Posterior vena cava (tissue), 2 donors: ENCODE results near the gene NANS. TPM values are rescaled to one million over a fixed set of nuclear protein-coding genes. Genes with fewer than 3 reads are reported as not detected.
"Not testable (repeated sequence)": the region's sequence is repeated elsewhere in the genome, so short reads cannot be mapped to it uniquely, and the experiment has no call there.

ENCODE experiments used
- DNase-seq: peaks from one replicate; pipeline ENCODE4 v3.0.0-alpha.2; 2020; ENCODE audit warnings: low spot score
- intact Hi-C, 2 donors: fragments of 100-400 bp; cut with DNase I; formaldehyde crosslinking; loops; one replicate each; pipeline versions ENCODE4 v1.14.1 to v1.14.2; 2022 to 2023
- long read RNA-seq, 2 donors: library from polyadenylated mRNA; unstranded; transcript quantifications; one replicate each; pipeline ENCODE4 v2.0.0, GENCODE V29; 2020 to 2021
- total RNA-seq, 2 donors: library from RNA; stranded (reverse); fragmentation: NEBNext Ultra II Directional; extraction: Animal tissue kit (Norgen Biotek cat#: 25700); gene quantifications; one replicate each; pipeline ENCODE4 v1.2.1, GENCODE V29; 2021
- donor health status: DM: yes; HTN: yes; CAD: no.
- donor health status: DM: yes; HTN: yes; CAD: no.

Gene NANS, protein sequence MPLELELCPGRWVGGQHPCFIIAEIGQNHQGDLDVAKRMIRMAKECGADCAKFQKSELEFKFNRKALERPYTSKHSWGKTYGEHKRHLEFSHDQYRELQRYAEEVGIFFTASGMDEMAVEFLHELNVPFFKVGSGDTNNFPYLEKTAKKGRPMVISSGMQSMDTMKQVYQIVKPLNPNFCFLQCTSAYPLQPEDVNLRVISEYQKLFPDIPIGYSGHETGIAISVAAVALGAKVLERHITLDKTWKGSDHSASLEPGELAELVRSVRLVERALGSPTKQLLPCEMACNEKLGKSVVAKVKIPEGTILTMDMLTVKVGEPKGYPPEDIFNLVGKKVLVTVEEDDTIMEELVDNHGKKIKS
- total RNA-seq = 10 to 100 TPM; 25.5 to 31.9 TPM
- long read RNA-seq, donor 1, transcript NANS-201 (6 exons, 1,170 nt) = major isoform, 14 of 23 reads
- long read RNA-seq, donor 1, partial matches to known transcripts = 7 of 23 reads
- long read RNA-seq, donor 1, other reads (novel, unspliced or antisense) = 1 of 23 reads
- long read RNA-seq, donor 2, transcript NANS-201 (6 exons, 1,170 nt) = major isoform, 94 of 109 reads
- long read RNA-seq, donor 2, partial matches to known transcripts = 6 of 109 reads
- long read RNA-seq, donor 2, other reads (novel, unspliced or antisense) = 9 of 109 reads

DNA sequence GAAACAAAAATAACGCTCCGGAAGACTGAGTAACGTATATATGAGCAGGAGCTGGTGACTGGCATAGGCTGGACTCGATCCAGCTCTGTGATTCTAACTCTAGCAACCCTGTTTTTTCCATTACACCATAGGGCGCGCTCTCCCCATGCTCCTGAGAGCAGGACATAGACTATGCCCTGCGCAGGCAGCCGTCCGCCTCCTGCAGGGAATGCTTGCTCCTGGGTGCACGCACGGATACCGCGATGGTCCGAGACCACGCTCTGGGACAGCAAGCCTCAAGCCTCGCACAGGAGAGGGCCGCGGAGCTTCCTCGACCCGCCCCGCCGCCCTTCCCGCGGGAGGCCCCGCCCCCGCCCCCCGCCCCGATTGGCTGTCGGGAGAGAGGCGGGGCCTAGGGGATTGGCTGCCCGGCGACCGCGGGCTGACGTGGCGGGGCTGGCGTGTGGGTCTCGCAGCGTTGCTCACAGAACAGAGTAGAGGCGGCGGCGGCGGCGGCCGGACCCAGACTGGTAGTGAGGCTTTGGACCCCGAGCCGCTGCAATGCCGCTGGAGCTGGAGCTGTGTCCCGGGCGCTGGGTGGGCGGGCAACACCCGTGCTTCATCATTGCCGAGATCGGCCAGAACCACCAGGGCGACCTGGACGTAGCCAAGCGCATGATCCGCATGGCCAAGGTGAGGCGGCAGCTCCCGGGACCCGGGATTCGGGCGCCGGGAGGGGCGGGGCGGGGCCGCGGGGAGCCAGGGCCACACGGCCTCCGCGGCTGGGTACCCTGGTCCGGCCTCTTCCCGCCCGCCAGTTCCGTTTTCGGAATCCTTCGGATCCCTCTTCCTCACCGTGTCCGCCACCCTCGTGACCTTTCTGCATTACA, at the start of gene NANS:
NANS (plus strand) TSS at position 464 of the 869 bp plus-strand sequence; CDS start at position 541, 77 bp downstream.
- intact Hi-C loops = loop anchor here in 1 of 2 donors (10.0 kb wide), 1 partner anchor 72 kb away; the partner anchor contains the start of gene ANP32B
- peak; percentile 98 for DNase-seq

DNA sequence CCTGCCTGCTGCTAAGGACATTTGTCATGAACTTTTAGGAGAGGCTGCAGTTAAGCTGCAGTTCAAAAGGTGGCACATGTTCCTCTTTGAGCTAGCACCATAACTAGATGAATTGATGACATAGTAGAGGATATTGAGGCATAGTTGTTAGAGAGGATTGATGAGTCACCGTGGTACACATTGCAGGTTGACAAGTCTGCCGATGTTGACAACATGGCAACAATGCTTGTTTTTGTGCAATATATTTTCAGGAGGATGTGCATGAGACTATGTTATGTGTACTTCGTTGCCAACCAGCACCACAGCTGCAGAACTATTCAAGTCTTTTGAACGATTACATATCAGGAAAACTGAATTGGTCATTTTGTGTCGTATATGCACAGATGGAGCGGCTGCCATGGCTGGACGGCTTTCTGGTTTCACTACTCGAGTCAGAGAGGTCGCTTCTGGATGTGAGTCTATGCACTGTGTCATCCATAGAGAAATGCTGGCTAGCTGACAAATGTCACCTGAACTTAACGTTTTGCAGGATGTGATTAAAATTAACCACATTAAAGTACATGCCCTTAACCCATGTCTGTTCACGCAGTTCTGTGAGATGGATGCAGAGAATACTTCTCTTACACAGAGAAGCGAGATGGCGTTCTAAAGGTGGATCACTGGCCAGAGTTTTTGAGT, 49.1 kb upstream of the NANS start:
- no peak for DNase-seq
- intact Hi-C loops = no loop called here

DNA sequence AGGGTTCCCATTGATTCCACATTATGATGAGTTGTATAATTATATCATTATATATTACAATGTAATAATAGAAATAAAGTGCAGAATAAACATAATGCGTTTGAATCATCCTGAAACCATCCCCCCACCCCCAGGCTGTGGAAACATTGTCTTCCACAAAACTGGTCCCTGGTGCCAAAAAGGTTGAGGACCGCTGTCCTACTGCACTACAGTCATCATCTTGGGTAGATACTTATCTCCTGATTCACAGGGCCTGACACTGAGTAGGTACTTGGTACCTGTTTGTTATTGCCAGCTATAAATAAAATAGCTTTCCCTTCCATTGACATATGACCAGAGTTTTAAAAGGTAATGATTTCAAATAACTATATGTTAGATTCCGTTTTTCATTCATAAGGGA, 47.8 kb upstream of the NANS start:
- intact Hi-C loops = no loop called here

DNA sequence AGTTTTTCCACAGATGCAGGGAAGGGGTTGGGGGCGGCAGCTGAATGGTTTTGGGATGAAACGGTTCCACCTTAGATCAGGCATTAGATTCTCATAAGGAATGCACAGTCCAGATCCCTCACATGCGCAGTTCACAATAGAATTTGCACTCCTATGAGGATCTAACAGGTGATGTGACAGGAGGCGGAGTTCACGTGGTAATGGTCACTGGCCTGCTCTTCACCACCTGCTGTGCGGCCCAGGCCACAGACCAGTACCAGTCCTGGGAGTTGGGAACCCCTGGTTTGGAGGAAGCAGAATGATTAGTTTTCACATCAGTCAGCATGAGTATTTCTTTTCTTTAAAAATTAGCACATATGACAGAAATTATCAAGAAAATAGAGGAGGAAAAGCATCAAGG, 47.1 kb upstream of the NANS start:
- intact Hi-C loops = no loop called here
- no peak for DNase-seq

More for the DNA sequence above, 47.8 kb upstream of the NANS start:
- DNase-seq = no peak

DNA sequence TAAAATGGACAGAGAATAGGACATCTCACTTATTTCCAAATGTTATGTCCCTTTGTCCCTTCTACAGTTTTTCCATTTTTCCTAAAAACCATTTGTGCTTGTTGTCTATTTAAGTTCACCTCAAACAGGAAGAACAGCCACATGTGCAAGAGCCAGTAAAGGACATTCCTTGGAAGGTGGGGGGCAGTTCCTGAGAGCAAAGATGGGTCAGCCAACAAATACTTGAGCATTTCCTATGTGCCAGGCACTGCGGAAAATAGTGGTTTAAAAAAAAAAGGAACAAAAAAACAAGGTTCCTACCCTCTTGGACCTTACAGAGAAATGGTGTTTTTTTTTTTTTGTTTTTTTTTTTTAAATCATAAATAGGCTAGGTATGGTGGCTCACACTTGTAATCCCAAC, 46.6 kb upstream of the NANS start:
- DNase-seq = no peak
- intact Hi-C loops = no loop called here

DNA sequence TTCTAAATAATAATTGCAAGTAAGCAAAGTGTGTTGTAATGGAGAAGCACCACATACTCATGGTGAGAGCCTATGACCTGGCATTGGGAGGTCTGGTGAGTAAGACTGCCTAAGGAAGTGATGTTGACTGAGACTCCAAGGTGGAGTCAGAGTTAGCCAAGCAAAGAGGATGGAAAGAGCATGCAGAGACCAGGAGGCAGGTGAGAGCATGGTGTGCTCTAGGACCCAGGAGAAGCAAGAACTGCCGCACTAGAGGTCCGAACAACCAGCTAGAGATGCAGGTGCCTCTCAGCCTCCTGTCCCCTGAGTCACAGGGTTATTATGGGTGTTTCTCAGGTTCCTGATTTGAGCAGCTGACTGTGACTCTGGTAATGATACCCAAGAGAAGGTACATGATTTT, 46.1 kb upstream of the NANS start:
- DNase-seq = no peak
- intact Hi-C loops = no loop called here

DNA sequence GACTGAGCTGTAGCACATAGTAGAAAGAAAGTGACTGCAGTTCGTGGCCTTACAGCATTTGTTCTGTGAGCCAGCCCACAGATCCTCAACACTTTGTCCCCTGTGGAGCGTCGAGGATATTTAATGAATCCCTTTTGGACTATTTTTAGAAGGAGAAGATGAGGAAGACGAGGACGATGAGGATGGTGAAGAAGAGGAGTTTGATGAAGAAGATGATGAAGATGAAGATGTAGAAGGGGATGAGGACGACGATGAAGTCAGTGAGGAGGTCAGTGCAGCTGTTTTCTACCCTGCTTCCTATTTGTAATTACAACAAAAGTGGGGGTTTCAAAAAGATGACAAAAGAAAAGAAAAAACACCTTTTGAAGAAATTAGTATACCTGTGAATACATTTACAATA, 45.4 kb upstream of the NANS start:
- intact Hi-C loops = no loop called here
- DNase-seq = no peak

DNA sequence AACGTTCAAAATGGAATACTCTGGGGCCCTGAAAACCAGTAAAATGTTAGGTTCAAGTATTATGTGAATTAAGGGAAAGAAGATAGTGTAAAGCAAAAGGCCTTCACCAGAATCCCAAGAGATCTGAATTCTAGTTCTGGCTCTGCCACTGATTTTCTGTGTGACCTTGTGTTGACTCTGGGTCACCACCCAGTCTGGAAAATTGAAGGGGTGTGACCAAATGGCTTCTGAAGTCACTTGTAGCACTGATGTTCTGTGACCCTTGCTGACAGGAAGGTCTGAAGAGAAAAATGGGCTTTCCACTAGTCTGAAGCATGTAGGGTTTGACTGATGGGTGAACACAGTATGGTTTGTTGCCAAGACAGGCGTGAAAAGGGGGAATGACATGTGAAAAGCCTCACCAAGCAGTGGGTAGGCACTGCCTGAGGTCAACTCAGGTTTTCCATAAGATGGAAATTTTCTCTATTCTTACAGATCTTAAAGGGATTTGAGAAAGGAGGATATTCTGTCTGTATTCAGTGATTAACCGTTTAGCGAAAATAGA, 40.3 kb upstream of the NANS start:
- intact Hi-C loops = no loop called here
- no peak for DNase-seq

DNA sequence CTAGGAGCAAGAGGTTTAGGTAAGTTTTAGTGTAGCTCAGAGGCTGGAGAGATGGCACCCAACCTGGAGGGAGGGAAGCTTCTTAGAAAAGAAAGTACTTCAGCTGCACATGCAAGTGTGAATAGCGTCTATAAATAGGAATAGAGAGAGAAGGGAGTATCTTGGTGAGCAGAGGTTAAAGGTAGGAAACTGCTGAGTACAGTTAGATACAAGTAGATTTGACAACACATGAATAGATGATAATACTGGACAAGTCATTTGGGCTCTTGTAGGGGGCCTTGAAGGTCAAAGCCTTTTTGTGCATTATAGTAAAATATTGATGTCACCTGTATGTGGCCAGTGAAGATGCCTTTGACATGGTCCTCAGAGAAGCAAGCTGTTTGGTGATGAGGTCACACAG, 39.2 kb upstream of the NANS start:
- intact Hi-C loops = no loop called here
- no peak for DNase-seq

DNA sequence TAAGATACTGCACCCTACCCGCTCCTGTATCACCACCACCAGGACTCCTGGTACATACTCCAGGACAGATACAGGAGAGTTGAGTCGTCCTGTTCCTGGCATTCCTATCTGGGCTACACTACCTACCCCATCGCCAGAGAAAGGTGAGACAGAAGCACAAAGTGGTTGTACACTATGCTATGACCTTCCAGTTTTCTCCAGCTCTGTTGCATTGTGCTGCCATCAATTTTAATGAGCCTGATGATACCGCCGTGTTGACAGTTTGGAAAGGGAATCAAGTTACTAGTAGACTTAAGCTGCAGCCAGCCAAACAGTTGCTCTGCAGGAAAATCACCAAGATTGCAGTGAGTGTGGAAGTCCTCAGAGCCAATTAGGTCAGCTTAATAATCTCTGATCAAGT, 38.2 kb upstream of the NANS start:
- intact Hi-C loops = no loop called here
- DNase-seq = no peak

DNA sequence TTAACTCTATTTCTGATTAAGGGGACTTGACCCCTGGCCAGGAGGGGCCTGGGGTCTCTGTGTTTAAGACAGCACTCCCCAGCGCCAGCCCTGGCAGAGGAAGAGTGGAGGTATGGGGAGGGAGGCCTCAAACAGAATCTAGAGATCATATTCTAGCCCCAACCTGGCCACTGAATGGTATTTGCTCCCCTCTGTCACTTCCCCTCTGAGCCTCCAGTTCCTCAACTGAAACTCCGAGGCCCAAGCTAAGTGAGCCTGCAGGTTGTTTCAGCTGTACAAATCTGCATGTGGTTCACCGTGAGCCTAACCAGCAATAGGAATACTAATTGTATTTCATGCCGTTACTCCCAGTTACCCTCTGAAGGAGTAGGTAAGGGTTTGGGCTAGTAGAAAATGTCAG, 37.4 kb upstream of the NANS start:
- intact Hi-C loops = no loop called here
- DNase-seq = no peak

DNA sequence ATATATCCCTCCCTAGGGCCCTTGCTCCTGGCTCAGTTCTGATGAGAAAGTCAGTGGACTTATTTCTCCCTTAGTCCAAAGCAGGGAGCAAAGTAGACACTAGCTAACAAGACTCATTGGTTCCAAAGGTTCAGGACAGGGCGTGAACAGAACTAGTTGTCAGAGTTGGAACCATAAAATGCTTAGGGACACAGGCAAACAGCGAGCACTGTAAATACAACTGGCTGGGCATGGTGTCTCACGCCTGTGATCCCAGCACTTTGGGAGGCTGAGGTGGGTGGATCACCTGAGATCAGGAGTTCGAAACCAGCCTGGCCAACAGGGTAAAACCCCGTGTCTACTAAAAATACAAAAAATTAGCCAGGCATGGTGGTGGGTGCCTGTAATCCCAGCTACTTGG, 36.7 kb upstream of the NANS start:
- intact Hi-C loops = loop anchor here in 1 of 2 donors (5.0 kb wide), 1 partner anchor 243 kb away; no protein-coding TSS in a partner anchor
- not testable (repeated sequence) for DNase-seq

DNA sequence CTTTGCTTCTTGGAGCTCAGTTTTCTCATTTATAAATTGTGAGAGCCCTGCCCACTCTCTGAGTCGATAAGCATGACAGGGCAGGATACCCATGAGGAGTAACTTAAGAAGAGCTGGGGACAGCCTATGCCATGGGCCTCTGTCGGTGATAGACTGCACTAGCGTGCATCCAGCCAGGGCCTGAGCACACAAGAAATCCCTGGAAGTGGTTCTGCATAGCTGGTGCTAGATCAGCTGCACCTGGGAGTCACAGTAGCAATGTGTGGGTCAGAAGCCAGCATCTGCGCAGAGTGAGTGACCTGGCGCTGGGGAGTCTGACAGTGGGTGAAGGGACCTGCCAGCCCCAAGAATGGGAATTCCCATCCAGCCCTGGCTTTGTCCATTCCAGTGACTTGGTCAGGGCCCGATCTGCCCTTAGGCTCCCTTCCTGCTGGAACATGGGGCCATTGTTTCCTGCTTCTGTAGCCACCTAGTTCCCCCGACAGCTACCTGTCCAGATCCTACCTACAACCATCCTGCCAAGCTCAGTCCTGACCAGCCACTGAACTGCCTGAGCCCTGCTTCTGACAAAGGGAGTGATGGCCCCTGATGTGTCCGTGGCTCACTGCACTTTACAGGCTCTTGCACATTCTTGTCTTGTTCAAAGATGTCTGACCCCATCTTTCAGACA, 35.9 kb upstream of the NANS start:
- no peak for DNase-seq
- intact Hi-C loops = loop anchor here in 1 of 2 donors (5.0 kb wide), 1 partner anchor 243 kb away; no protein-coding TSS in a partner anchor

DNA sequence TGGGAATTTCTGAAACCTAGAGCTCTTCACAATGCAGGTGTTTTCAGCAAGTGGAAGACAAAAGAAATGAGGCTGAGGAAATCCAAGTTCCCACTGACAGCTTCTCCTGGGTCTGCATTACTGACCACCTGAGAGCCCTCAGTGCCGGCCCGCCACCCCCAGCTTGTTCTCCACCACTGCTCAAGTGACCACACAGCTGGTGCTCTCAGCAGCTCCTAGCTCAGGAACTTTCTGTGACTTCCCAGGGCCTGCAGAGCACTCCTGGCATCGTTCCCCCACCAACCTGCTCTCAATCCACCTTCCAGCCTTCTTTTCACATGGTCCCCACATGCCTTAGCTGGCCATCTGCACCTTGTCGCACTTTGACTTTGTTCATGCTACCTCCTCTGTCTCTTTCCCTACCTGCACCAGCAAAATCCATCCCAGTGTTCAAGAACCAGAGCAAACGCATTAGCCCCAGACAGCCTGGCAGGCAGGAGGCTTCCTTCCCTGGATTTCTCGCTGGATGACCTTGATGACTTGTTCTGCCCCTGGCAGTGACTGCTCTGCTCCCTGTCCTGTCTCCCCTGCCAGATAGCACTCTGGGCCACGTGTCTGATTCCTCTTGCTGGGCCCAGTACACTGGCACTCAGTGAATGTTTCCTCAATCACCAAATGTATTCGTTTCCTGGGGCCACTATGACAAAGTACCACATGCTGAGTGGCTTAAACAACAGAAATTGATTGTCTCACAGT, 35.1 kb upstream of the NANS start:
- intact Hi-C loops = loop anchor here in 1 of 2 donors (5.0 kb wide), 1 partner anchor 244 kb away; no protein-coding TSS in a partner anchor

DNA sequence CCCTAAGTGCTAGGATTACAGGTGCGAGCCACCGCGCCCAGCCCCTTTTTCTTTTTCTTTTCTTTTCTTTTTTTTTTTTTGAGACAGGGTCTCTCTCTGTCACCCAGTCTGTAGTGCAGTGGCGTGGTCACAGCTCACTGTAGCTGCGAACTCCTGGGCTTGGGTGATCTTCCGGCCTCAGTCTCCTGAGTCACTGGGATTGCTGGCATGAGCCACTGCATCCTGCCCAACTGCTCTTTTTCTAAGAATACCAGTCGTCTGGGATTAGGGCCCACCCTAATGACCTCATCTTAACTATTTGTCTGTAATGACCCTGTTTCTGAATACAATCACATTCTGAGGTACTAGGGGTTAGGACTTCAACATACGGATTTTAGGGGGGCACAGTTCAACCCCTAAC, 34.1 kb upstream of the NANS start:
- DNase-seq = no peak
- intact Hi-C loops = loop anchor here in 1 of 2 donors (5.0 kb wide), 1 partner anchor 245 kb away; no protein-coding TSS in a partner anchor

More for the DNA sequence above, 35.1 kb upstream of the NANS start:
- DNase-seq = no peak

DNA sequence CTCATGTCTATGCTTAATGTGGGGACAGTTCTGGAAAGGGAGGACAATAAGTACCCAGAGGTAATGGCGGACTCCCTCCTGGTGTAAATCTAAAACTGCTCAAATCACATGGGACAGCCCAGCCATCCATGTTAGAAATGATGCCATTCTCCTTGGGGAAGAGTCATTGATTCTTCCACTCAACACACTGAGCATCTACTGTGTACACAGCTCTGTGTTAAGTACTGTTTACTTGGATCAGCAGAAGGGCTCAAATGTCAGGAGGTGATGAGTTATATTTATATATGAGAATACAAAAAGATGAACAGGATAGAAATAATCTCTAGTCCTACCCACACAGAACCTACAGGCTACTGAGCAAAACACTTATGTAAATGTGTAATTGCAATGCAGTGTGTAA, 31.8 kb upstream of the NANS start:
- intact Hi-C loops = loop anchor here in 1 of 2 donors (5.0 kb wide), 1 partner anchor 247 kb away; no protein-coding TSS in a partner anchor
- DNase-seq = no peak

DNA sequence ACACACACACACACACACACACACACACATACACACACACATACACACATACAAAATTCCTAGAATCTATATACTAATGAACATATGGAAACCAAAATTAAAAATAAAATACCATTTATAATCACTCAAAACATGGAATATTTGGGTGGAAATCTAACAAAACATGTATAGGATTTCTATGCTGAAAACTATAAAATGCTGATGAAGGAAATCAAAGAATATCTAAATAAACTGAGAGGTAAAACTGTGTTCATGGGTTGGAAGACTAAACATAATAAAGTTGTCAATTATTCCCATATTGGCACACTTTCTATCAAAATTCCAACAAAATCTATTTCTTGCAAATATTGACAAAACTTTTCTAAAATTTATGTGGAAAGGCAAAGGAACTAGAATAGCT, 25.4 kb upstream of the NANS start:
- no peak for DNase-seq
- intact Hi-C loops = loop anchor here in 1 of 2 donors (10.0 kb wide), 1 partner anchor 106 kb away; the partner anchor contains the start of gene TRMO
